ENCODE measurements around the gene KCTD20. TPM values are rescaled to one million over a fixed set of nuclear protein-coding genes. Genes with fewer than 3 reads are reported as not detected.

The KCTD20 gene
- total and polyA plus RNA-seq, 4 donors, result 25.8 to 70.6 (median 43.0) TPM

- Histone ChIP-seq H3K27ac (ENCODE audit: low read depth in 1 of 2, low read length in 2 of 2) (no peak overlapping the region), H3K4me3 (ENCODE audit: low read length in 2 of 2) (no peak overlapping the region), H3K4me1 (ENCODE audit: control insufficient read depth in 1 of 2, insufficient read depth in 2 of 2, low read length in 2 of 2) (peaks cover 0 to 3% of the 10 kb centered on the region in 2 donors), H3K9me3 (ENCODE audit: control insufficient read depth, low read length) (no peaks in the 10 kb centered on the region), H3K36me3 (ENCODE audit: control insufficient read depth in 1 of 2, insufficient read depth in 2 of 2, low read length in 1 of 2) (no peaks in the 10 kb centered on the region), H3K27me3 (ENCODE audit: control insufficient read depth in 1 of 2, insufficient read depth in 2 of 2, low read length in 1 of 2) (no peaks in the 10 kb centered on the region)
- intact Hi-C loops (cut with DNase I), result no loop called here
- ATAC-seq (ENCODE audit: low FRiP score) (no peak), DNase-seq (no peak)
These were observed 16.7 kb downstream of the KCTD20 start for GRCh38 chr6:36459501-36459900.

DNA sequence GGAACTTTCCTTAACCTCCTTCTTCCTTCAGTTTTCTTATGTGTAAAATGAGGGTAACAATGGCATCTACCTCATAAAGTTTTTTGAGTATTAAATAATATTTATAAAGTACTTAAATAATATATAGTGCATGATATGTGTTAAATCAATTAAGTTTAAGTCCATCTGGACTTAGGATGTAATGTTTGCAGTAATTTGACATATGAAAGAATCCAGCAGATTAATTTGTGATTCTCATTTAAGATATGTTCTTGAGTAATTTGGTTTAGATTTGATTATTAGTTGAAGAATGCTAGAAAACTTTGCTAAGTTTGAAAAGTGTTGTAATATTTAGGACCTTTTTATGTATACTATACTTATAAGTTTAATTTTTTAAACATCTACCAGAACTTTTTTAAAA, 18.1 kb downstream of the KCTD20 start:
- intact Hi-C loops (cut with DNase I), result no loop called here
- Histone ChIP-seq H3K9me3 (ENCODE audit: control insufficient read depth, low read length) (no peaks in the 10 kb centered on the region), H3K4me1 (ENCODE audit: control insufficient read depth in 1 of 2, insufficient read depth in 2 of 2, low read length in 2 of 2) (peaks cover 0 to 3% of the 10 kb centered on the region in 2 donors), H3K27ac (ENCODE audit: low read depth in 1 of 2, low read length in 2 of 2) (no peak overlapping the region), H3K27me3 (ENCODE audit: control insufficient read depth in 1 of 2, insufficient read depth in 2 of 2, low read length in 1 of 2) (no peaks in the 10 kb centered on the region), H3K4me3 (ENCODE audit: low read length in 2 of 2) (no peak overlapping the region), H3K36me3 (ENCODE audit: control insufficient read depth in 1 of 2, insufficient read depth in 2 of 2, low read length in 1 of 2) (no peaks in the 10 kb centered on the region)
- DNase-seq (no peak), ATAC-seq (ENCODE audit: low FRiP score) (no peak)

DNA sequence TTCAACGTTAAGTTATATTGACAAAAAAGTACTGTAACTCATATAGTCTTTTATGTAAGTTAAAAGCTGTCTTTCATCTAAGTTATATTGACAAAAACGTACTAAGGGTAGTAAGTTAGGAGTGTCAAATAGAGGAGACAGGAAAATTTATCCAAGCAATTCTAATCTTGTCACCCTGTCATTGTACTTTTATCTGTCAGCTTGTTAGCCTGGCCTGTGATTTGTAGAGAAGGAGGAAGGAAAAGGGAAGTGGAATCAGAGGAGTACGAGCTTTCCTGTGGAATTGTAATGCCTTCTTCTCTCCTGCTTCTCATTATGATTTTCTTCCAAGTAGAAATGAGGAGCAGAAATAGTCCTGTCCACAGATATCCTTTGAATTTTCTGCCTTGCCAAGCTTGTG, 18.8 kb downstream of the KCTD20 start:
- Histone ChIP-seq H3K27me3 (ENCODE audit: control insufficient read depth in 1 of 2, insufficient read depth in 2 of 2, low read length in 1 of 2) (no peaks in the 10 kb centered on the region), H3K27ac (ENCODE audit: low read depth in 1 of 2, low read length in 2 of 2) (no peak overlapping the region), H3K9me3 (ENCODE audit: control insufficient read depth, low read length) (no peaks in the 10 kb centered on the region), H3K4me3 (ENCODE audit: low read length in 2 of 2) (no peak overlapping the region), H3K4me1 (ENCODE audit: control insufficient read depth in 1 of 2, insufficient read depth in 2 of 2, low read length in 2 of 2) (peaks cover 0 to 3% of the 10 kb centered on the region in 2 donors), H3K36me3 (ENCODE audit: control insufficient read depth in 1 of 2, insufficient read depth in 2 of 2, low read length in 1 of 2) (no peaks in the 10 kb centered on the region)
- 73% methylated on average over 3 of the region's 3 CpGs for WGBS, 2 donors
- ATAC-seq (ENCODE audit: low FRiP score) (no peak), DNase-seq (no peak)
- intact Hi-C loops (cut with DNase I), result no loop called here

DNA sequence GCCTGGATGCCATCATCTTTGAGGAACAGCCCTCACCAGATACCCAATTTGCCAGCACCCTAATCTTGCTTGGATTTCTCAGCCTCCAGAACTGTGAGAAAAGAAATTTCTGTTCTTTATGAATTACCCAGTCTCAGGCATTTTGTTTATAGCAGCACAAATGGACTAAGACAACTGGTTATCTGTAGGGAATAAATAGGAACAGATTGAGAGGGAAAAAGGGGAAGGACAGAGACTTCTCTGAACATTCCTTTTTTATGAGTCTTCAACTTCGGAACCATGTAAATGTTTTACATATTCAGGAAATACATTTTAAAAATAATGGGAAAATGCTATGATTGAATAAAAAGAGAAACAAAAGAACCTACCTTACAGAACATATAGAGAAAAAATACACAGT, 20.9 kb downstream of the KCTD20 start:
- peaks cover 0 to 3% of the 10 kb centered on the region in 2 donors for H3K4me1 ChIP-seq (ENCODE audit: control insufficient read depth in 1 of 2, insufficient read depth in 2 of 2, low read length in 2 of 2)
- 61 to 67% methylated on average over 1 of the region's 1 CpG for WGBS, 2 donors
- no peak for DNase-seq
- no peak overlapping the region for H3K27ac ChIP-seq (ENCODE audit: low read depth in 1 of 2, low read length in 2 of 2)
- no peaks in the 10 kb centered on the region for H3K27me3 ChIP-seq (ENCODE audit: control insufficient read depth in 1 of 2, insufficient read depth in 2 of 2, low read length in 1 of 2)
- H3K4me3 ChIP-seq (ENCODE audit: low read length in 2 of 2), result no peak overlapping the region
- H3K36me3 ChIP-seq (ENCODE audit: control insufficient read depth in 1 of 2, insufficient read depth in 2 of 2, low read length in 1 of 2), result no peaks in the 10 kb centered on the region
- no peaks in the 10 kb centered on the region for H3K9me3 ChIP-seq (ENCODE audit: control insufficient read depth, low read length)
- intact Hi-C loops (cut with DNase I), result no loop called here
- no peak for ATAC-seq (ENCODE audit: low FRiP score)

DNA sequence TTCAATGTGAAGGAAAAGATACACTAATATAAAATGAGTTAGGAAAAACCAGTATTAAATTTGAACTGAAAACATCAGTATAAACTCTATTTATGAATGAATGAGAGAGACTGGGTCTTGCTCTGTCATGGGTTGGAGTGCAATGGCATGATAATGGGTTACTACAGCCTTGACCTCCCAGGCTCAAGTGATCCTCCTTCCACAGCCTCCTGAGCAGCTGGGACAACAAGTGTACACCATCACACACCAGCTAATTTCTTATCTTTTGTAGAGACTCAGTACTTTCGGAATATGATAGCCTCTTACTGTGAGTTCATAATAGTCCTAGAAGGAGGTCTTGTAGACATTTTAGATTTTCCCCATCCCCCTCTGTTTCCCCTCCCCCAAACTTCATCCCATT, 21.4 kb downstream of the KCTD20 start:
- Histone ChIP-seq H3K4me3 (ENCODE audit: low read length in 2 of 2) (no peak overlapping the region), H3K36me3 (ENCODE audit: control insufficient read depth in 1 of 2, insufficient read depth in 2 of 2, low read length in 1 of 2) (no peaks in the 10 kb centered on the region), H3K27me3 (ENCODE audit: control insufficient read depth in 1 of 2, insufficient read depth in 2 of 2, low read length in 1 of 2) (no peaks in the 10 kb centered on the region), H3K9me3 (ENCODE audit: control insufficient read depth, low read length) (no peaks in the 10 kb centered on the region), H3K27ac (ENCODE audit: low read depth in 1 of 2, low read length in 2 of 2) (no peak overlapping the region), H3K4me1 (ENCODE audit: control insufficient read depth in 1 of 2, insufficient read depth in 2 of 2, low read length in 2 of 2) (peaks cover 0 to 3% of the 10 kb centered on the region in 2 donors)
- DNase-seq (no peak), ATAC-seq (ENCODE audit: low FRiP score) (no peak)
- intact Hi-C loops (cut with DNase I), result no loop called here
- 88 to 93% methylated on average over 1 of the region's 1 CpG for WGBS, 2 donors

DNA sequence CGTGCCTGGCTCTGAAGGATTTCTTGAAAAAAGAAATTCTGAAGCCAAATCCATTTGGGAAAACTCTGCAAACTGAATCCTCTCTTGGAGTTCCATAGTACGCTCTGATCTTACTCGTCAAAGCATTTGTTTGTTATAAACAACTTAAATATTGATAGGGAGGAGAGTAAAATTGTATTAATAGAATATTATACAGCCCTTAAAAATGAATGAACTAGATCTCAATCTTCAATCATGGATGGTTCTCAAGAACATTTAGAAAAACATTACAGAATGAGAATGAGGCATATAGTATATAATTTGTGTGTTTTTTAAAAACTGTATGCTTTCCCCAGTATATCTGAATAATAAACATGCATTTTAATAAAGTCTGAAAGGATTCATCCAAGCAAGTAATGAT, 24.8 kb downstream of the KCTD20 start:
- ATAC-seq (ENCODE audit: low FRiP score) (no peak), DNase-seq (no peak)
- intact Hi-C loops (cut with DNase I), result no loop called here
- H3K9me3 ChIP-seq (ENCODE audit: control insufficient read depth, low read length), result no peaks in the 10 kb centered on the region
- H3K27ac ChIP-seq (ENCODE audit: low read depth in 1 of 2, low read length in 2 of 2), result no peak overlapping the region
- WGBS, 2 donors, result 96 to 98% methylated on average over 3 of the region's 3 CpGs
- peaks cover 2 to 8% of the 10 kb centered on the region in 2 donors for H3K36me3 ChIP-seq (ENCODE audit: control insufficient read depth in 1 of 2, insufficient read depth in 2 of 2, low read length in 1 of 2)
- H3K4me1 ChIP-seq (ENCODE audit: control insufficient read depth in 1 of 2, insufficient read depth in 2 of 2, low read length in 2 of 2), result no peaks in the 10 kb centered on the region
- H3K4me3 ChIP-seq (ENCODE audit: low read length in 2 of 2), result no peak overlapping the region
- H3K27me3 ChIP-seq (ENCODE audit: control insufficient read depth in 1 of 2, insufficient read depth in 2 of 2, low read length in 1 of 2), result no peaks in the 10 kb centered on the region

DNA sequence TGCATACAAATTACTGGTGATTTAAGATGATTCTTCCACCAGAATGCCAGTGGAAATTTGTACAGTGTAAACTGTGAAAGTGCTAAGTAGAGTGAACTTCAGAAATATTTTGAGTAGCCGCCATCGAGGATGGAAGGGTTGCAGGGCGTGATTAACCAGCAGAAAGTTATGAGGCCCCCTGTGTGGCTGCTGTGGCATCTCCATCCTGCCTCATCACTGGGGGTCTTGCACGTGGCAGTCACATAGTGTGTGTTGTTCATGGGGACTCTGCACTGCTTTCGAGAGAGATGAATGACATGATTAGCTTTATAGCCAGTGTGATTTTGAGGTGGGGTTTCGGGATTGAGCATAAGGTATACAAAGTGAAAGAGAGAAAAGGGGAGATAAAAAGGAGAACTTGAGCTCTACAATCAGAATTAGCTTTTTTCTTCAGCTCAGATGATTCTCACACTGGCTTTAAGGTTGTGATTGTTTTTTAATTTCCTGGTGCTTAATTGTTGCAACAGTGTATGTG, 26.4 kb downstream of the KCTD20 start:
- ATAC-seq (ENCODE audit: low FRiP score), result no peak
- intact Hi-C loops (cut with DNase I), result no loop called here
- Histone ChIP-seq H3K36me3 (ENCODE audit: control insufficient read depth in 1 of 2, insufficient read depth in 2 of 2, low read length in 1 of 2) (peaks cover 2 to 8% of the 10 kb centered on the region in 2 donors), H3K27me3 (ENCODE audit: control insufficient read depth in 1 of 2, insufficient read depth in 2 of 2, low read length in 1 of 2) (no peaks in the 10 kb centered on the region), H3K4me1 (ENCODE audit: control insufficient read depth in 1 of 2, insufficient read depth in 2 of 2, low read length in 2 of 2) (no peaks in the 10 kb centered on the region), H3K4me3 (ENCODE audit: low read length in 2 of 2) (no peak overlapping the region), H3K9me3 (ENCODE audit: control insufficient read depth, low read length) (no peaks in the 10 kb centered on the region), H3K27ac (ENCODE audit: low read depth in 1 of 2, low read length in 2 of 2) (no peak overlapping the region)
- no peak for DNase-seq
- 78 to 83% methylated on average over 6 of the region's 6 CpGs for WGBS, 2 donors

DNA sequence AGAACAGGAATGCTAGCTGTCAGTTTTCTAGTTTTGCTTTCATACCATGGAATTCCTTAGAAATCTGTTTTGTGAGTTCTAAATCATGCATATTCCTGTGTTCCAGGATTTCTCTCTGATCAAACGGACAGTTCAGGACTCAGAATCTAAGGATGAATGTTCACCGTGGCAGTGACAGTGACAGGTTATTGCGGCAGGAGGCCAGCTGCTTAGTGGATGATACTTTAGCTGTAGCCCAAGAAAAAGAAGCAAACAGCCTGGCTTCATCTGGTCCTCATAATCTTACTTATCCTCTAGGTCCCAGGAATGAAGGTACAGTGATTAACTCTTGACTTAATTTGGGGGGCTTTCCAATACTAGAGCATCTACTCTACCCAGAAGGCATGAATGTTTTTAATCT, 27.1 kb downstream of the KCTD20 start:
- Histone ChIP-seq H3K9me3 (ENCODE audit: control insufficient read depth, low read length) (no peaks in the 10 kb centered on the region), H3K36me3 (ENCODE audit: control insufficient read depth in 1 of 2, insufficient read depth in 2 of 2, low read length in 1 of 2) (peaks cover 2 to 8% of the 10 kb centered on the region in 2 donors), H3K4me1 (ENCODE audit: control insufficient read depth in 1 of 2, insufficient read depth in 2 of 2, low read length in 2 of 2) (no peaks in the 10 kb centered on the region), H3K4me3 (ENCODE audit: low read length in 2 of 2) (no peak overlapping the region), H3K27me3 (ENCODE audit: control insufficient read depth in 1 of 2, insufficient read depth in 2 of 2, low read length in 1 of 2) (no peaks in the 10 kb centered on the region), H3K27ac (ENCODE audit: low read depth in 1 of 2, low read length in 2 of 2) (no peak overlapping the region)
- 87% methylated on average over 3 of the region's 3 CpGs for WGBS, 2 donors
- ATAC-seq (ENCODE audit: low FRiP score) (no peak), DNase-seq (no peak)
- intact Hi-C loops (cut with DNase I), result no loop called here

GRCh38 chr6:36478051-36478526, 35.3 kb downstream of the KCTD20 start:
- DNase-seq (no peak), ATAC-seq (ENCODE audit: low FRiP score) (no peak)
- Histone ChIP-seq H3K27ac (ENCODE audit: low read depth in 1 of 2, low read length in 2 of 2) (no peak overlapping the region), H3K4me1 (ENCODE audit: control insufficient read depth in 1 of 2, insufficient read depth in 2 of 2, low read length in 2 of 2) (peaks cover 0 to 1% of the 10 kb centered on the region in 2 donors), H3K4me3 (ENCODE audit: low read length in 2 of 2) (no peak overlapping the region), H3K9me3 (ENCODE audit: control insufficient read depth, low read length) (no peaks in the 10 kb centered on the region), H3K27me3 (ENCODE audit: control insufficient read depth in 1 of 2, insufficient read depth in 2 of 2, low read length in 1 of 2) (no peaks in the 10 kb centered on the region), H3K36me3 (ENCODE audit: control insufficient read depth in 1 of 2, insufficient read depth in 2 of 2, low read length in 1 of 2) (peaks cover 0 to 6% of the 10 kb centered on the region in 2 donors)
- intact Hi-C loops (cut with DNase I), result no loop called here
- WGBS, 2 donors, result 95 to 100% methylated on average over 1 to 2 of the region's 2 CpGs

Measured in aorta (tissue), 5 donors.